Measurements from ENCODE around the gene FAM50B. TPM values are rescaled to one million over a fixed set of nuclear protein-coding genes. Genes with fewer than 3 reads are reported as not detected.
"Not testable (repeated sequence)": the region's sequence is repeated elsewhere in the genome, so short reads cannot be mapped to it uniquely, and the experiment has no call there.

The FAM50B gene
- total RNA-seq, 2 donors from 2014 or later = 9.9 to 15.6 TPM

- no peaks in the 10 kb centered on the region for H3K4me1 ChIP-seq
- no peaks in the 10 kb centered on the region for H3K36me3 ChIP-seq (replicated peaks in 1 of 2; ENCODE audit: insufficient read depth in 1 of 2, low read depth in 2 of 2)
- no peak overlapping the region for H3K27ac ChIP-seq
- H3K4me3 ChIP-seq = no peak overlapping the region
- 61 to 74% methylated on average over 4 of the region's 4 CpGs for WGBS, 2 donors
- no peaks in the 10 kb centered on the region for H3K9me3 ChIP-seq
- intact Hi-C loops (cut with DNase I) = no loop called here
- TF ChIP-seq POLR2A (IDR thresholded peaks at IDR 0.05) = no peak
- no peak for TF ChIP-seq CTCF (IDR thresholded peaks at IDR 0.05)
- no peak for DNase-seq
- H3K27me3 ChIP-seq = no peaks in the 10 kb centered on the region
- no peak for ATAC-seq
Observed at GRCh38 chr6:3861424-3861823, 12.3 kb downstream of the FAM50B start.

DNA sequence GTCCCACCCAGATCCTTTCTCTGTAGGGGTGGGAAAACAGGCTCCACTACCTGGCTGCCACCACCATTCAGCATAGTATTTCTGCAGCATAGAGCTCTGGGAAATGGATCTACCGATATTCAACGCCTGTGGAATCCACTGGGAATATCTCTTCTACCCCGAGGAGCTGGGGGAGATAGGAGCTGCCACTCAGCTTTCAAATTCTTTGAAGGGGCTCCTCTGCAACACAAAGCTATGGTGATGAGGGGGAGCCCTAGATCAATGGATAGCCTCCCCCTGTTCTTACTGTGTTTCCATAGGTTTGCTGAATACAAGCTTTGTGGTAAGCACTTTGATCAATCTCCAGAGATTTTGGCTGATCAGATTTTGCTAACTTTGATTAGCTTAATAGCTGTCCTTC is 12.9 kb downstream of the FAM50B start:
- H3K27ac ChIP-seq = no peak overlapping the region
- ATAC-seq = no peak
- no peak for TF ChIP-seq CTCF (IDR thresholded peaks at IDR 0.05)
- no peak for TF ChIP-seq POLR2A (IDR thresholded peaks at IDR 0.05)

GRCh38 chr6:3863322-3863721 is 14.1 kb downstream of the FAM50B start:
- WGBS, 2 donors = 96 to 97% methylated on average over 2 to 3 of the region's 5 CpGs
- H3K27ac ChIP-seq; H3K27me3 ChIP-seq; H3K4me1 ChIP-seq; H3K36me3 ChIP-seq (replicated peaks in 1 of 2; ENCODE audit: insufficient read depth in 1 of 2, low read depth in 2 of 2); H3K9me3 ChIP-seq; H3K4me3 ChIP-seq; DNase-seq; intact Hi-C loops (cut with DNase I); ATAC-seq: not testable (repeated sequence)

More for the DNA sequence above, 12.9 kb downstream of the FAM50B start:
- Histone ChIP-seq H3K4me3 (no peak overlapping the region), H3K36me3 (replicated peaks in 1 of 2; ENCODE audit: insufficient read depth in 1 of 2, low read depth in 2 of 2) (no peaks in the 10 kb centered on the region), H3K4me1 (no peaks in the 10 kb centered on the region), H3K27me3 (no peaks in the 10 kb centered on the region), H3K9me3 (no peaks in the 10 kb centered on the region)
- intact Hi-C loops (cut with DNase I) = no loop called here
- no peak for DNase-seq
- WGBS, 2 donors = 75 to 78% methylated on average over 3 of the region's 3 CpGs

DNA sequence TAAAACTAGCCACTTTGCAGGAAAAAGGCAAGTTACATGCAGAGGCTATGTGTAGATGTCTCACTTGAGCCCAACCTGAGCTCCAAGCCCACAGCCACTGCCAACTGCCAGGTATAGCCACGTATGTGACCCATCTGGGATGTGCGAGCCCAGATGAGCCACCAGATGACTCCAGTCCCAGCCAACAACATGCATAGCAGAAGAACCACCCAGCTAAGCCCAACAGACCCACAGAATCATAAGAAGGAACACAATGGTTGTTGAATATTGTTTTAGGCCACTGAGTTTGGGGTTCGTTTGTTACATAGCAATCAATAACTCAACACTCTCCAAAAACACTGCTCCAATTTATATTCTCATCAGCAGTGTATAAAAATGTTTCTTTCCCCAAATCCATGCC is 16.3 kb downstream of the FAM50B start:
- Histone ChIP-seq H3K27ac (no peak overlapping the region), H3K4me3 (no peak overlapping the region), H3K27me3 (no peaks in the 10 kb centered on the region), H3K4me1 (peaks cover 13% of the 10 kb centered on the region), H3K36me3 (replicated peaks in 1 of 2; ENCODE audit: insufficient read depth in 1 of 2, low read depth in 2 of 2) (no peaks in the 10 kb centered on the region), H3K9me3 (no peaks in the 10 kb centered on the region)
- DNase-seq = no peak
- 79 to 100% methylated on average over 2 to 3 of the region's 3 CpGs for WGBS, 2 donors
- intact Hi-C loops (cut with DNase I) = no loop called here
- no peak for TF ChIP-seq CTCF (IDR thresholded peaks at IDR 0.05)
- ATAC-seq = no peak

DNA sequence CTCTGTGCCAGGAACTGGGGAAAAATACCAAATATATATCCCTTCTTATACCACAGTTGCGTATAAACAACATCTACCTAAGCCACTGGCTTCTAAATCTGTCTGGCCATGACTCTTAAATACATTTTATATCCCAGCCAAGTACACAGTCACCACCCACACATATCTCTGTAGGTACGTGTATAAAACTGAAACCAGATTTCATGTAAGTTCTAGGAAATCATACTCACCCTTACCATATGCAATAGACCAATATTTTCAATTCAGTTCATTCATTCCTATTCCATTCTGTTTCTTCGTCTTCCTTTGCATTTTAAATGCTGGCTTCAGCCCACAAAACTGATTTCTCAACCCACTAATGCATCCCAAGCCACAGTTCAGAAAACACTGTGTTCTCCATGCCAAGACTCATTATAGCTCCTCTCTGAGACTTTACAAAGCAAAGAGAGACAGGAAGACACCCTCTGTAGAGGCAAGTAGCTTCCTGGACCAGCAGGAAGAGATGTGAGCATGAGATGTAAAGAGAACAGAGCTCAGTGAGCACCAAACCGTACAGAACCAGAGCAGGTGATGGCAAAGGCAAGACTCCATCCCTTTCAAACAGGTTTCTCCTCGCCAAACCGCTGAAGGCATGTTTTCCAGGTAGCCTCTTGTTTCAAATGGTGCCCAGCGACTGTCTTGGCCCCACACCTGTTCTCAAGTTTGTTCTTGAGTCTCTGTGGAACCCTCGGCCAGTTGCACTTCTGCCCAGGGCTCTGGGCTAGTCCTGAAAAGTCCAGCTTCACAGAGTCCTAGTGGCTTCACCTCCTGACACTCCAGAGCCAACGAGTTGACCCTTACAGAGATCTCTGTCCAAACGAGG is 18.7 kb downstream of the FAM50B start:
- Histone ChIP-seq H3K4me1 (peaks cover 16% of the 10 kb centered on the region), H3K27ac (no peak overlapping the region), H3K36me3 (replicated peaks in 1 of 2; ENCODE audit: insufficient read depth in 1 of 2, low read depth in 2 of 2) (no peaks in the 10 kb centered on the region), H3K4me3 (no peak overlapping the region), H3K27me3 (no peaks in the 10 kb centered on the region), H3K9me3 (no peaks in the 10 kb centered on the region)
- ATAC-seq (no peak), DNase-seq (no peak)
- 76 to 85% methylated on average over 10 of the region's 10 CpGs for WGBS, 2 donors
- intact Hi-C loops (cut with DNase I) = no loop called here
- TF ChIP-seq CTCF (IDR thresholded peaks at IDR 0.05) = no peak
- TF ChIP-seq POLR2A (IDR thresholded peaks at IDR 0.05) = no peak
